NCI-H2227 treated with DMSO at 0.1 percent for 48 hours (cell line): Measurements from ENCODE around the gene TYW3.

Experiments
- DNase-seq: peaks from one replicate; lab custom pipeline; 2025; lab: John Stamatoyannopoulos, UW

The TYW3 gene

DNA sequence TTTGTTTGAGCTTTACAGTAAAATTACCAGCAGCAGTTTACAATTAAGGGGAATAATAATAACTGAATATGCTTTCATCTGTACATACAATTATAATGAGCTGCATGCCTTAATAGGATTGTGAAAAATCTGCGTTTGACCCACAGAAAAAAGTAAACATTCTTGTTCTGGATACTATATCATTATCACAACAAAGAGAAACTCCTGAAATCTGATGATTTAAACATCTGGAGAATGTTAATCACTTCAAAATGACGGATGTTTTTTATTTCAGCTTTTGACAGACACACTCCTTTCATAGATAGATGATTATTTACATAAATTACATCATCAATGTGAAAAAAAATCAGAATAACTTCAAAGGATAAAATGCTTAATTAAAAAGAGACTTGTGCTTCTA, 58.5 kb downstream of the TYW3 start:
- DNase-seq: no peak

DNA sequence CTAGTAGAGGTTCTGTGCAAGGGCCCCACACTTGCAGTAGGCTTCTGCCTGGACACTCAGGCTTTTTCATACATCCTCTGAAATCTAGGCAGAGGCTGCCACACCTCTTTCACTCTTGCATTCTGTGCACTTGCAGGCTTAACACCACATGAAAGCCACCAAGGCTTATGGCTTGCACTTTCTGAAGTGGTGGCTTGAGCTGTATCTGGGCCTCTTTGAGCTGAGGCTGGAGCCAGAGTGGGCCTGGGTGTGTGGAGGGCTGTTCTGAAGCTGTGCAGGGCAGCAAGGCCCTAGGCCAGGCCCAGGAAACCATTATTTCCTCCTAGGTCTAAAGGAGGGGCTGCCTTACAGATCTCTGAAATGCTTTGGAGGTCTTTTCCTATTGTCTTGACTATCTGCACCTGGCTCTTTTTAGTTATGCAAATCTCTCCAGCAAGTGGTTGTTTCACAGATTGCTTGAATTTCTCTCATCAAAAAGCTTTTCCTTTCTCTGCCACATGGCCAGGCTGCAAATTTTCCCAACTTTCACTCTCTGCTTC, 66.2 kb downstream of the TYW3 start:
- no peak for DNase-seq

DNA sequence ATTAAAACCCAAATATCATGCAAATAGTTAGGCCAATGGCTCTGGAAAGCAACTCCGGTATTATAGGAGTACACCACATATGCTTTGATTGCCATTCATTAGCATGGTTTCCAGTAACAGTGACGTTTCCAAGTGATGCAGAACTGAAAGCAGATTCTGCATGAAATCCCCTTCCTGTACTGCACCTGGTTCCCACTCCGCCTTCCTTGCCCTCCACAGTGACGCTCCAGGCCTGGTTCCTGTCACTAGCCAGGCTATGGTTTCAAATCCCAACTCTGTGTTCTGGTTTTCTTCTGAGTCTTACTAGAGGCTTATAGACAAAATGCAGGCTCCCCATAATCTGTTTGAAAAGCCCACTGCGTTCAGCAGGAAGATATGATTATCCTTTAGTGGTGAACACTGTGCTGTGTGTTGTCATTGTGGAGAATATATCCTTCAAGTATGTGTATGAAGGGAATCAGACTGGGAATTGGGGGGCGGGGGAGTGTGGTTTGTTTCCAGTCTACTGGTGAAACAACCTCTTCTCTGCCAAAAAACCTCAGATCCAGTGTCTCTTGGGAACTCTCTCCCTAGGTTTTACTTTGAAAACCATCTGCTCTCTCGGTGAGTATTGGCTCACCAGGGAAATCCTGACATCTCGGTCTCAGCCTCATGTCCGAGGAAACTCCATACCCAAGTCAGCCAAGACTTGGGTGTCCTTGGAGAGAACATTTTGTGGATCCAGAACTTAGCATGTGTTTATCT, 78.7 kb downstream of the TYW3 start:
- DNase-seq: no peak

DNA sequence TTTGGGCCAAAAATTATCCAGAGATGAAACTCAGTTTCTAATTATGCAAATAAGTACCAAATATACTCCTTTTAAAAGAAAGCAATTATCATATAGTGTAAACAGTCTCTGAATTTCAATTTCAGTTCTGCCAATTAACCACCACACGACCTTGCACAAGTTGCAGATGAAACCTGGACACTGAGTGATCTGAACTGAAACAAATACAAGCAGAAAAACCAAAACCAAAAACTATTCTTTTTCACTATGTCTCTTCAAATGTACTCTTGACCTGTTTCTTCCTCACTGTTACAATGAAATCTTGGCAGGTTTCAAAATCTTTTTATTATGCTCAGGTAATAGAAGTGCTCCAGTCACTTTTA, 79.2 kb downstream of the TYW3 start:
- DNase-seq: no peak
